ENCODE results near the gene SERGEF. TPM values are rescaled to one million over a fixed set of nuclear protein-coding genes. Genes with fewer than 3 reads are reported as not detected.

SERGEF gene
- 10 to 100 TPM; 34.6 to 39.8 TPM for total RNA-seq
- 16.7 to 22.9 reads per million in 2 donors for total RNA-seq

GRCh38 chr11:18012906-18013781 is at the start of gene SERGEF:
Gene SERGEF, minus strand, starts transcription at chr11:18013047. Its CDS starts 37 bp downstream, at chr11:18013010.
- ATAC-seq (peak; percentile 90), DNase-seq (peak; percentile 86 to 97 (median 94))
- Mint-ChIP-seq H3K4me1 (peaks cover 27% of the 10 kb centered on the region), H3K4me3 (peak within 1 kb of the TSS; percentile 96), H3K27me3 (no peaks in the 10 kb centered on the region), H3K36me3 (ENCODE audit: low read depth) (no peaks in the 10 kb centered on the region), H3K27ac (peak within 1 kb of the TSS; percentile 93)
- H3K9me3 ChIP-seq (ENCODE audit: control insufficient read depth, low read length, poor library complexity, severe bottlenecking): no peaks in the 10 kb centered on the region

GRCh38 chr11:18061351-18061750 is 48.5 kb upstream of the SERGEF start:
- H3K36me3 Mint-ChIP-seq (ENCODE audit: low read depth): no peaks in the 10 kb centered on the region

GRCh38 chr11:18056561-18057181 is 43.8 kb upstream of the SERGEF start:
- no peaks in the 10 kb centered on the region for H3K36me3 Mint-ChIP-seq (ENCODE audit: low read depth)
- H3K27me3 Mint-ChIP-seq: no peaks in the 10 kb centered on the region
- H3K4me3 Mint-ChIP-seq: no peak overlapping the region
- no peaks in the 10 kb centered on the region for H3K4me1 Mint-ChIP-seq
- DNase-seq (no peak), ATAC-seq (no peak)
- H3K27ac Mint-ChIP-seq: no peak overlapping the region
- no peaks in the 10 kb centered on the region for H3K9me3 ChIP-seq (ENCODE audit: control insufficient read depth, low read length, poor library complexity, severe bottlenecking)

More at GRCh38 chr11:18061351-18061750, 48.5 kb upstream of the SERGEF start:
- Mint-ChIP-seq H3K4me1 (no peaks in the 10 kb centered on the region), H3K27ac (no peak overlapping the region), H3K4me3 (no peak overlapping the region), H3K27me3 (no peaks in the 10 kb centered on the region)
- ATAC-seq: no peak
- DNase-seq: no peak
- no peaks in the 10 kb centered on the region for H3K9me3 ChIP-seq (ENCODE audit: control insufficient read depth, low read length, poor library complexity, severe bottlenecking)

- peaks cover 2% of the 10 kb centered on the region for H3K4me1 Mint-ChIP-seq
- H3K27ac Mint-ChIP-seq: no peak overlapping the region
- H3K4me3 Mint-ChIP-seq: no peak overlapping the region
- H3K9me3 ChIP-seq (ENCODE audit: control insufficient read depth, low read length, poor library complexity, severe bottlenecking): no peaks in the 10 kb centered on the region
- no peaks in the 10 kb centered on the region for H3K27me3 Mint-ChIP-seq
- H3K36me3 Mint-ChIP-seq (ENCODE audit: low read depth): peaks cover 2% of the 10 kb centered on the region
- DNase-seq: no peak
- ATAC-seq: no peak
Measured at GRCh38 chr11:18054511-18055103, 41.8 kb upstream of the SERGEF start.

GRCh38 chr11:18050848-18051247 is 38.0 kb upstream of the SERGEF start:
- H3K36me3 Mint-ChIP-seq (ENCODE audit: low read depth): peaks cover 4% of the 10 kb centered on the region
- H3K9me3 ChIP-seq (ENCODE audit: control insufficient read depth, low read length, poor library complexity, severe bottlenecking): no peaks in the 10 kb centered on the region
- DNase-seq: no peak
- peaks cover 2% of the 10 kb centered on the region for H3K4me1 Mint-ChIP-seq
- no peak for ATAC-seq
- peaks cover 17% of the 10 kb centered on the region for H3K27me3 Mint-ChIP-seq
- no peak overlapping the region for H3K4me3 Mint-ChIP-seq
- H3K27ac Mint-ChIP-seq: no peak overlapping the region

GRCh38 chr11:18046116-18046777 is 33.4 kb upstream of the SERGEF start, which contains the start of gene TPH1:
Gene TPH1, minus strand, starts transcription at chr11:18046269. Its CDS starts 5,507 bp downstream, at chr11:18040762.
- H3K9me3 ChIP-seq (ENCODE audit: control insufficient read depth, low read length, poor library complexity, severe bottlenecking): no peaks in the 10 kb centered on the region
- Mint-ChIP-seq H3K27ac (no peak within 1 kb of the TSS), H3K4me3 (no peak within 1 kb of the TSS), H3K4me1 (no peaks in the 10 kb centered on the region), H3K36me3 (ENCODE audit: low read depth) (peaks cover 2% of the 10 kb centered on the region), H3K27me3 (peaks cover 42% of the 10 kb centered on the region)
- ATAC-seq (no peak), DNase-seq (no peak)

GRCh38 chr11:18036456-18036855 is 23.6 kb upstream of the SERGEF start:
- Mint-ChIP-seq H3K27ac (no peak overlapping the region), H3K27me3 (peaks cover 33% of the 10 kb centered on the region), H3K36me3 (ENCODE audit: low read depth) (peaks cover 4% of the 10 kb centered on the region), H3K4me3 (no peak overlapping the region), H3K4me1 (no peaks in the 10 kb centered on the region)
- H3K9me3 ChIP-seq (ENCODE audit: control insufficient read depth, low read length, poor library complexity, severe bottlenecking): no peaks in the 10 kb centered on the region
- no peak for DNase-seq
- ATAC-seq: no peak

- Mint-ChIP-seq H3K27ac (no peak overlapping the region), H3K4me3 (no peak overlapping the region), H3K36me3 (ENCODE audit: low read depth) (peaks cover 10% of the 10 kb centered on the region)
Measured at GRCh38 chr11:18027475-18027874, 14.6 kb upstream of the SERGEF start.

GRCh38 chr11:18022419-18022818 is 9.6 kb upstream of the SERGEF start:
- H3K27me3 Mint-ChIP-seq: peaks cover 15% of the 10 kb centered on the region
- DNase-seq: no peak

More at GRCh38 chr11:18027475-18027874, 14.6 kb upstream of the SERGEF start:
- H3K9me3 ChIP-seq (ENCODE audit: control insufficient read depth, low read length, poor library complexity, severe bottlenecking): no peaks in the 10 kb centered on the region
- ATAC-seq: no peak
- Mint-ChIP-seq H3K27me3 (peaks cover 15% of the 10 kb centered on the region), H3K4me1 (peaks cover 11% of the 10 kb centered on the region)
- no peak for DNase-seq

GRCh38 chr11:18019650-18020049 is 6.8 kb upstream of the SERGEF start:
- peaks cover 3% of the 10 kb centered on the region for H3K4me1 Mint-ChIP-seq
- DNase-seq: no peak
- H3K27me3 Mint-ChIP-seq: peaks cover 4% of the 10 kb centered on the region
- no peaks in the 10 kb centered on the region for H3K9me3 ChIP-seq (ENCODE audit: control insufficient read depth, low read length, poor library complexity, severe bottlenecking)
- H3K36me3 Mint-ChIP-seq (ENCODE audit: low read depth): peaks cover 3% of the 10 kb centered on the region
- no peak overlapping the region for H3K27ac Mint-ChIP-seq
- no peak for ATAC-seq
- no peak overlapping the region for H3K4me3 Mint-ChIP-seq

More at GRCh38 chr11:18022419-18022818, 9.6 kb upstream of the SERGEF start:
- ATAC-seq: no peak
- Mint-ChIP-seq H3K27ac (no peak overlapping the region), H3K36me3 (ENCODE audit: low read depth) (peaks cover 13% of the 10 kb centered on the region), H3K4me3 (no peak overlapping the region), H3K4me1 (peaks cover 9% of the 10 kb centered on the region)
- no peaks in the 10 kb centered on the region for H3K9me3 ChIP-seq (ENCODE audit: control insufficient read depth, low read length, poor library complexity, severe bottlenecking)

GRCh38 chr11:18016789-18017188 is 3.9 kb upstream of the SERGEF start:
- DNase-seq: no peak
- Mint-ChIP-seq H3K36me3 (ENCODE audit: low read depth) (peaks cover 3% of the 10 kb centered on the region), H3K27me3 (no peaks in the 10 kb centered on the region), H3K4me3 (no peak overlapping the region), H3K4me1 (peaks cover 19% of the 10 kb centered on the region), H3K27ac (no peak overlapping the region)
- ATAC-seq: no peak
- no peaks in the 10 kb centered on the region for H3K9me3 ChIP-seq (ENCODE audit: control insufficient read depth, low read length, poor library complexity, severe bottlenecking)

- DNase-seq: no peak
- Mint-ChIP-seq H3K27me3 (no peaks in the 10 kb centered on the region), H3K4me1 (peaks cover 27% of the 10 kb centered on the region), H3K4me3 (no peak overlapping the region), H3K36me3 (ENCODE audit: low read depth) (no peaks in the 10 kb centered on the region), H3K27ac (peak overlapping the region; percentile 93)
- no peak for ATAC-seq
- H3K9me3 ChIP-seq (ENCODE audit: control insufficient read depth, low read length, poor library complexity, severe bottlenecking): no peaks in the 10 kb centered on the region
Measured at GRCh38 chr11:18014876-18015275, 2.0 kb upstream of the SERGEF start.

All from T-helper 17 cell (primary cell).